Hepatocyte (in vitro differentiated cells): ENCODE measurements around the gene WDFY1. TPM values are rescaled to one million over a fixed set of nuclear protein-coding genes. Genes with fewer than 3 reads are reported as not detected.

Experiments
- DNase-seq: peaks from one replicate; pipeline ENCODE4 v3.0.0-alpha.2; 2016; ENCODE audit warnings: low spot score
- H2AFZ ChIP-seq: fragments of 200-600 bp; sonication (generic); 2 replicates; pipeline ENCODE4 v1.6.0; 2016; ENCODE audit warnings: antibody characterized with exemption, mild to moderate bottlenecking
- H3K27ac ChIP-seq: fragments of 200-600 bp; sonication (generic); 2 replicates; pipeline ENCODE4 v1.5.1; 2016; ENCODE audit warnings: mild to moderate bottlenecking
- H3K27me3 ChIP-seq: fragments of 200-600 bp; sonication (generic); 2 replicates; pipeline ENCODE4 v1.6.1; 2016
- H3K36me3 ChIP-seq: fragments of 200-600 bp; sonication (generic); replicated peaks from 2 replicates; pipeline ENCODE4 v1.5.1; 2016; ENCODE audit warnings: low read depth; ENCODE audit not compliant: insufficient read depth
- H3K4me1 ChIP-seq: fragments of 200-600 bp; sonication (generic); 2 replicates; pipeline ENCODE4 v1.5.1; 2016; ENCODE audit warnings: mild to moderate bottlenecking, moderate library complexity; ENCODE audit not compliant: insufficient read depth
- H3K4me2 ChIP-seq: fragments of 200-600 bp; sonication (generic); 2 replicates; pipeline ENCODE4 v1.6.0; 2016
- H3K4me3 ChIP-seq: fragments of 200-600 bp; sonication (generic); 2 replicates; pipeline ENCODE4 v1.5.1; 2016; ENCODE audit warnings: mild to moderate bottlenecking
- H3K79me2 ChIP-seq: fragments of 200-600 bp; sonication (generic); 2 replicates; pipeline ENCODE4 v1.6.0; 2017; ENCODE audit warnings: mild to moderate bottlenecking
- H3K9me2 ChIP-seq: fragments of 200-600 bp; sonication (generic); replicated peaks from 2 replicates; pipeline ENCODE4 v1.6.0; 2017; ENCODE audit warnings: mild to moderate bottlenecking; ENCODE audit not compliant: insufficient read depth
- H3K9me3 ChIP-seq: fragments of 200-600 bp; sonication (generic); 2 replicates; pipeline ENCODE4 v1.5.1; 2016; ENCODE audit warnings: low read depth, mild to moderate bottlenecking
- H4K20me1 ChIP-seq: fragments of 200-600 bp; sonication (generic); 2 replicates; pipeline ENCODE4 v1.6.0; 2016; ENCODE audit warnings: mild to moderate bottlenecking; ENCODE audit not compliant: insufficient read depth, poor library complexity, severe bottlenecking
- CTCF ChIP-seq: fragments of 200-600 bp; sonication (generic); IDR thresholded peaks from 2 replicates; pipeline ENCODE4 v1.5.1; 2016; ENCODE audit warnings: antibody characterized with exemption, mild to moderate bottlenecking; ENCODE audit not compliant: poor library complexity
- EZH2 ChIP-seq: fragments of 200-600 bp; sonication (generic); IDR thresholded peaks from 2 replicates; pipeline ENCODE4 v1.6.1; 2016; ENCODE audit warnings: antibody characterized with exemption, mild to moderate bottlenecking, borderline replicate concordance
- EZH2phosphoT487 ChIP-seq: fragments of 200-600 bp; sonication (generic); IDR thresholded peaks from one replicate; pipeline ENCODE4 v1.6.1; 2018; ENCODE audit warnings: antibody characterized with exemption, mild to moderate bottlenecking, low read depth, moderate library complexity; ENCODE audit not compliant: unreplicated experiment, severe bottlenecking
- WGBS: methylation state at CpG from one replicate; pipeline ENCODE4 v1.1.6; 2016; ENCODE audit warnings: low lambda C conversion rate; ENCODE audit errors: missing lambda C conversion rate; 5-methylcytosine and 5-hydroxymethylcytosine counted together
- polyA plus RNA-seq: library from polyadenylated mRNA; unstranded; fragments of >200 nt; fragmentation: Nextera tagmentation; extraction: Ambion mirVana; gene quantifications from 2 replicates; pipeline ENCODE4 v1.2.1, GENCODE V29; 2016
- total RNA-seq: library from RNA; depleted of rRNA; stranded (reverse); fragments of >200 nt; gene quantifications from 2 replicates; pipeline ENCODE4 v1.2.3, GENCODE V29; 2014

The WDFY1 gene
- total and polyA plus RNA-seq, 2 experiments from 2014 or later: 45.6 to 68.3 TPM

GRCh38 chr2:223852281-223852795 is 92.8 kb downstream of the WDFY1 start:
- DNase-seq: no peak

GRCh38 chr2:223847410-223847809 is 97.7 kb downstream of the WDFY1 start:
- no peaks in the 10 kb centered on the region for H3K9me3 ChIP-seq
- no peak for TF ChIP-seq CTCF
- no peak for TF ChIP-seq EZH2
- TF ChIP-seq EZH2phosphoT487: no peak
- H3K36me3 ChIP-seq: no peaks in the 10 kb centered on the region
- no peaks in the 10 kb centered on the region for H3K79me2 ChIP-seq
- no peaks in the 10 kb centered on the region for H3K27me3 ChIP-seq
- no peak overlapping the region for H3K4me3 ChIP-seq
- WGBS: 98% methylated on average over 7 of the region's 7 CpGs
- DNase-seq: no peak
- no peaks in the 10 kb centered on the region for H3K9me2 ChIP-seq
- no peaks in the 10 kb centered on the region for H3K4me1 ChIP-seq
- H3K4me2 ChIP-seq: no peak overlapping the region
- H2AFZ ChIP-seq: no peak overlapping the region
- no peaks in the 10 kb centered on the region for H4K20me1 ChIP-seq
- H3K27ac ChIP-seq: no peak overlapping the region

More at GRCh38 chr2:223852281-223852795, 92.8 kb downstream of the WDFY1 start:
- WGBS: 45% methylated on average over 3 of the region's 3 CpGs
- H3K4me2 ChIP-seq: no peak overlapping the region
- H2AFZ ChIP-seq: no peak overlapping the region
- no peaks in the 10 kb centered on the region for H3K9me2 ChIP-seq
- no peak overlapping the region for H3K4me3 ChIP-seq
- no peaks in the 10 kb centered on the region for H3K36me3 ChIP-seq
- no peaks in the 10 kb centered on the region for H4K20me1 ChIP-seq
- no peaks in the 10 kb centered on the region for H3K9me3 ChIP-seq
- H3K4me1 ChIP-seq: peaks cover 4% of the 10 kb centered on the region
- H3K27me3 ChIP-seq: no peaks in the 10 kb centered on the region
- H3K27ac ChIP-seq: peak overlapping the region; percentile 37
- no peaks in the 10 kb centered on the region for H3K79me2 ChIP-seq
- TF ChIP-seq EZH2phosphoT487: no peak
- TF ChIP-seq EZH2: no peak
- TF ChIP-seq CTCF: no peak

- no peaks in the 10 kb centered on the region for H3K27me3 ChIP-seq
- H3K4me1 ChIP-seq: no peaks in the 10 kb centered on the region
- H3K36me3 ChIP-seq: no peaks in the 10 kb centered on the region
- no peaks in the 10 kb centered on the region for H3K9me3 ChIP-seq
- peak overlapping the region; percentile 60 for H3K27ac ChIP-seq
- no peaks in the 10 kb centered on the region for H3K79me2 ChIP-seq
- H3K4me2 ChIP-seq: no peak overlapping the region
- H3K9me2 ChIP-seq: no peaks in the 10 kb centered on the region
- H3K4me3 ChIP-seq: no peak overlapping the region
- no peak for DNase-seq
- TF ChIP-seq EZH2 (no peak), CTCF (no peak), EZH2phosphoT487 (no peak)
- 91% methylated on average over 1 of the region's 1 CpG for WGBS
- H4K20me1 ChIP-seq: no peaks in the 10 kb centered on the region
- no peak overlapping the region for H2AFZ ChIP-seq
These were observed 98.6 kb downstream of the WDFY1 start for GRCh38 chr2:223846515-223846914.
